Activated T-cell treated with anti-CD3 and anti-CD28 coated beads for 48 hours (primary cell): Measurements from ENCODE around the gene FBXW11.

ENCODE experiments used
- DNase-seq: peaks from one replicate; pipeline ENCODE4 v3.0.0-alpha.2; 2020; ENCODE audit warnings: low read depth

FBXW11 gene

GRCh38 chr5:171865471-171865870 is 141.0 kb downstream of the FBXW11 start:
- DNase-seq: no peak

DNA sequence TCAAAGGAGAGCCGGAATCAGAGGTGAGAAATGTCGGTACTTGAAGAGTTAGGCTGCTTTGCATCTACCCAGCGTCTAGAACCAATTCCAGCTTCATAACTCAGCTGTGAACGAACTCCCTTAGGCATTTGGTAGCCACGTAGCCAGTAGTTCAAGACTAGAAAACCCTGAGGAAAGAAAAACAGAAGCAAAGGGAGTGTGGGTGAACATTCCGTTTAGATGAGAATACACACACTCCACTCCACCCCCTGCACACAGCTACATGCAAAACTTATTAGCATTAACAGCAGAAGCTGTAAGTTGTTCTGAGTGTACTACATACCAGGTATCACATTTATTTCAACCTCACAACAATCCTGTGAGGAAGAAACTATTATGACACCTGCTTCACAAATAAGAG is 142.5 kb downstream of the FBXW11 start:
- no peak for DNase-seq

DNA sequence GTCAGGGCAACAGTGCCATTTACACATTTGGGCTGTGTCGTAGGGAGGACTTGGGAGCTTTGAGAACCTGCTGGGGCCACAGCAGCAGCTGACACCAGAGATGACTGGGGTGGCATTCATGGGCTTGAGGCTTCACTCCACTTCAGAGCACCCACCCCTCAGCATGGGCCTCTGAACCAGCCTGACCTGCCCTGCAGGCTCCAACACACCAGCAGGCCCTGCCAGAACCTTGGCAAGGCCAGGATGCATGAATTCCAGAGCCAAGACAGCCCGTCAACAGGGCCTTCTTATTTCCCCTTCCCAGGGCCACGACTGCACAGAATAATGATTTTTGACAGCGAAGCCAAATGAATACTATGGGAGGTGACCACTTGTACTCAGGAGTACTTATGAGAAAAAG is 143.8 kb downstream of the FBXW11 start:
- no peak for DNase-seq

- DNase-seq: no peak
Measured at GRCh38 chr5:171861381-171861780, 145.1 kb downstream of the FBXW11 start.

GRCh38 chr5:171858303-171858702 is 148.1 kb downstream of the FBXW11 start:
- no peak for DNase-seq

GRCh38 chr5:171857489-171857876 is 149.0 kb downstream of the FBXW11 start:
- DNase-seq: no peak

DNA sequence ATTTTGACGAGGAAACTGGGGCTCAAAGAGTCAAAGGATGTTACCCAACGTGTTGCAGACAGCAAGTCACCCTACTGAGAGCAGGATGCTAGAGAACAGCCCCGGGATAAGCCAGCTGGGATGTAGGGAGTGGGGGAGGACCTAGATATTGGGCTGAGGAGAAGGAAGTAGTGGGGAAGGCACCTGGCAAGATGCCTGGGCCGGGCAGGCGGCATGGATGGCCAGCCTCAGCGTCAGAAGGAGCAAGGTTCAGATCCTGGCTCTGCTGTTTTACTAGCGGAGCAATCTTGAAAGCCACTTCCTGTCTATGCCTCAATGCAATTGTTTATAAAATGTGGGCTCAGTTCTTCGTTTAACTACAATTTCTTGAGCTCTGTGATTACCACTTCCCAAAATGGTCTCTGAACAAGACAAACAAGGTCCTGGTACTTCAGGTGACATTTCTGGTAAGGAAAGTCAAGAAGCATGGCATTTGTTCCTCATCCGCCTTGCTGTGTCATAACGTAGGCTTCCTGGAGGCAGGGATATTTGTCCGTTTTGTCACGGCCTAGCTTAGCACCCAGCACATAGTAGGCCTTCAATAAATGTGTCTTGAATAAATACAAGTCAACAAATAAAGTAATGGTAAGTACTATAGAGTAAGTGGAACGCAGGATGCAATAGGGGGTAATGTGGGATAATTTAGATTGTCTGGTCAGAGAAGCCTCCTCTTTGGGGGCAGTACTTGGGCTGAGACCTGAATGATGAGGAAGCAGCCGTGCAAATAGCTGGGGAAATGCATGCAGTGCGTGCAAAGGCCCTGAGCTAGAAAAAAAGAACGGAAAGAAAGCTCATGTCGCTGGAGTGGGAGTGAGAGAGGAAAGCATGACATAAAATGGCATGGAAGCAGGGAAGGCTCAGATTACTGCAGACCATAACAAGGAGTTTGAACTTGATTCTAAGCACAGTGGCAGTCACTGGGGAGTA is 150.4 kb downstream of the FBXW11 start:
- DNase-seq: no peak

DNA sequence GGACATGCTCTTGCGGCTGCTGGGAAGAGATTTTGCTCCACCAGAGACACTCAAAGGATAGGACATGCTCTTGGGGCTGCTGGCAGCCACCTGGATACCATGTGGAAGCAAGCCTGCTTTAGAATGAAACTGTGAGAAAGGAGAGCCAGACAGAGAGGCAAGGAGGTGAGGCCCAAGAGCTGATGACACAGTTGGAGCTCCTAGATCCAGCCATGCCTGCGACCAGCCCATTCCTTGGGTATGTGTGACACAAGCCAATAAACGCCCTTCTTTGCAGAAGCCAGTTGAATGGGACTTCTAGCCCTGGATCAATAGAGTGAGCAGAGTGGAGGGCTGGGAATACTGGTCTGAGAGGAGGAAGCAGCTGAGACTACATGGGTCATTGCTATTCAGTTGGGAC is 151.2 kb downstream of the FBXW11 start:
- DNase-seq: no peak

- no peak for DNase-seq
Measured at GRCh38 chr5:171852255-171852681, 154.2 kb downstream of the FBXW11 start.

GRCh38 chr5:171851251-171851650 is 155.2 kb downstream of the FBXW11 start:
- DNase-seq: no peak

DNA sequence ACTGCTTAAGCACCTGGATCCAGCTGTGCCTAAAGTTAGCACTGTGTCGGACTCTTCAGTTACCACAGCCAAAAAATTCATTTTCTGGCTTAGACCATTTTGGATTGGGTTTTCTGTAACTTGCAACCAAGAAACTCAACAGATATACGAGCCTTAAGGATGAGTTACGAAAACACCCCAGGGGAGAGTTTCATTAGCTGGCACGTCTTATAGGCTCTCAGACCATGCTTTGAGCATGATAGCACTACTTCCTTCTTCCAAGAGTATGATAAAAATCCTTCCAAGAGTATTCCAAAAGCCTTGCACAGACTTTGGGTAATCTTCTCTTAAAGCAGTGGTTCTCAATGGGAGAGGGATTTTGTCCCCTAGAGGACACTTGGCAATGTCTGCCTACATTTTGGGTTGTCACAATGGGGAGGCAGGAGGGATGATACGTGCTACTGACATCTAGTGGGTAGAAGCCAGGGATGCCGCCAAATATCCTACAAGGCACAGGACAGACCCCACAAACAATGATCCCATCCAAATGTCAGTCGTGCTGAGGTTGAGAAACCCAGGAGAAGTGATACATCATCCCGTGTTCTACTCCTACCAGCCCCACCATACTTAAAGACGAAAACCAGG is 156.0 kb downstream of the FBXW11 start:
- no peak for DNase-seq

DNA sequence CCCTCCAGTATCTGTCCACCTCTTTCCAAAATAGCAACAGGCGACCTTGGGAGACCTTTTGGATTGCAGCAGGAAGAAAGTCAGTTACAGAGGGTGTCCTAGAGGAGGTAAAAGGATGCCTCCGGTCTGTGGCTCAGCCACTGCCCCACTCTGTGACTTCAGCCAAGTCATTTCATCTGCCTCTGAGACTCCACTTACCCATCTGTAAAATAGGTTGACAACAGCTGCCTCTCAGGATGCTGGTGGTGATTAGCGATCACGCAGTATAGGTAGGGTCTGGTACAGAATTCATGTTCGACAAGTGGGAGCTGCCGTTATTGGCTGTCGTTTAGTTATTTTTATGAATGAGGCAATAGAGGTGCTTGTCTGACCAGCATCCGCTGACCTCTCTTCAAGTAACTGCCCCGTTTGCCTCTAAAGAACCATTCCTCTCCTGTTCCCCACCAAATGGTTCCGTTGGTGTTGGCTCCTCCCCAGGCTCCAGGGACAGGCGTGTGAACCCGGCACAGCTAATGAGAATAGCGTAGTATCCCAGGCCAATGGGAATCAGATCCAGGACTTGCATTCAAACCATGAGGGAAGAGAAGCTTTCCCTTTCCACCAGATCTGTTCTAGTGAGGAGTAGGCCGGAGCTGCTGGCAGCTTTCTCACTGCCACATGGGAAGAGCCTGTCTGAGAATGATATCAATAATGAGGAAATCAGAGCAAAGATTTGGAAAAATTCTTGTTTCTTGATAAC is 156.7 kb downstream of the FBXW11 start:
- no peak for DNase-seq

DNA sequence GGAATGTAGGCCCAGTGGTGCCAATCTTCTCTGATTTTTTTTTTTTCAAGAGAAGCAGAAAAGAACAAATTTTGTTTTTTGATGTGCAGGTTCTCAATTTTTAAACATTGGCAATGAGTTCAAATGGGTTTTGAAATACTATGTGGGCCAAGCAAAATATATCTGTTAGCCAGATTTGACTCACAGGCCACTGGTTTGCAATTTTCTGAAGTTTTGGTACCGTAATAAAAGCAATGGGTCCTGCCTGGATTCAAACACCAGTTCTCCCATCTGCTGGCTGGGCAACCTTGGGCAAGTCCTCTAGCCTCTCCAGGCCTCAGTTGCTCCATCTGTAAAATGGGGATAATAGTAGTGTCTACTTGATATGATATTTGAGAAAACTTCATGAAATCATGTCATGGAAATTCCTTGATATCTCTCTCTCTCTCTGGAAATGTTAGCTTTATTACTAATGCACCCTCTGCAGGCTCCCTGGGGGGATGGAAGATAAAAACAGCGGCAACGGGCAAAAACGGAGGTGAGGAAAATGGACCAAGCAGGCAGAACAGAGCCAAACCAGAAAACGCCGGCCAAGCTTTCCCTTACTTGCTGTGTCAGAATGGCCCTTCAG is 157.4 kb downstream of the FBXW11 start:
- DNase-seq: no peak

- no peak for DNase-seq
Measured at GRCh38 chr5:171848486-171848885, 158.0 kb downstream of the FBXW11 start.

DNA sequence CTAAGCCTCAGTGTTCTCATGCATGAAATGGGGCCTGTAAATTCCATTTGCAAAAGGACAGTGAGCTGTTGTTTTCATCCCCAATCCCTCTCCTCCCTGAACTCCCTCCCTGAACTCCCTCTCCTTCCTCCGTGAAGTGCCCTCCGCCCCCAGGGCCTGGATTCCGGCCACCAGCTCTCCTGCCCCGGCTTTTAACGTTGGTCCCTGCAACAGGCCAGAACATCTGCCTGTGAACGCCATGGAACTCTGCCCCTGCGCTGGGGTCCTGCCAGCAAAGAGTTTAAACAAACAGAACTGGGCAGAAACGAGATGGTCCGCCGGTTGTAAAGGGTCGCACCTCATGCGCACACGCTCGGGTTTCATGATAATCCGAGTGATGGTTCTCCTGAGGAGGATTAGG is 158.4 kb downstream of the FBXW11 start:
- no peak for DNase-seq

DNA sequence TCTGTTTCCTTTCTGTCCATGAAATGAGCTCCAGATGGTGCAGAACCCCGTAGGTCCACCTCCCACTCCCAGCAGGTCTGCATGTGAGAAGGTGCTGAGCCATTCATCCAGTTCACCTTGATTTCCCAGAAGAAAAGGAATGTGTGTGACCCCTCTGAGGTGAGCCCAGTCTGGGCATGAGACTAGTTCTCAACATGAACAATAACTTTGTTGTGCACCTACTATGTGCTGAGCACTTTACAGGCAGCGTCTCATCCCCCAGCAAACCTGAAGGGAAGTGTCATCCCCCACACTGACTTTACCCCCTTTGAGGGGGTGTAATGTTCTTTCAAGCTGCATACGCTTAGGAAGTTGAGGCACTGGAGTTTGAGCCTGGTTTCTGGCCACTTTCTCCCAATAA is 159.4 kb downstream of the FBXW11 start:
- DNase-seq: no peak

DNA sequence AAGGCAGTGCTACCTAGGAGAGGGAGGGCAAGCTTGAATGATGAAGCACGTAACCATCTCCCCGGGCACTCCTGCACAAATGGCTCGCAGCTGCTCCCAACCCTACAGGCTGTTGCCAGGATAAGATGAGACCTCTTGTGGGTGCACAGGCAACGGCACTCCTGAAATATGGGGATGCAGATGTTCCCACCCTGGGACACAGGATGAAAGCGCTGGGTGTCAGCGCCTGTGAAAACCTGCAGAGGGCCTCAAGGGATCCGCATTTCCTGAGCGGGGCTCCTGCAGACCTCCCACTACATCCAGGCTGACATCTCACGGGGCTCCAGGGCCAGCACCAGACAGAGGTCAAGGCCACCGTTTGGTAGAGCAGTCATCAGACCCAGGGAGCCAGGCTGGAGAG is 160.1 kb downstream of the FBXW11 start:
- no peak for DNase-seq

DNA sequence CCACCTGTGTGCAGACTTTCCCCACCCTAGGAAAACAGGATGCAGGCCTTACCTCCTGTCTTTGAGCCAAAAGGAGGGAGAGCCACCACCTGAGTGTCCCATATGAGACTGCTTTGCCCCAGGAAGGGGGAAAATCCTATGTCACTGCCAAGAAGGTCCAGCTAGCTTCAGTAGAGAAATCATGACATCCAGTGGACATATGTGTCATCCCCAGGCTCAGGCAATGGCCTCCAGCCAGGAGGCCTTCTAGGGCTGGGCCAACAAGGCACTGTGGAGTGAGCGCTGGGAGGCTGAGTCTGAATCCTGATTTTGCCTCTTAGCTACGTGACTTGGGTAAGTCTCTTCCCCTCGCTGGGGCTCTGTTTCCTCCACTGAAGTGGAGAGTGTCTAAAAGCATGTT is 160.6 kb downstream of the FBXW11 start:
- DNase-seq: no peak

DNA sequence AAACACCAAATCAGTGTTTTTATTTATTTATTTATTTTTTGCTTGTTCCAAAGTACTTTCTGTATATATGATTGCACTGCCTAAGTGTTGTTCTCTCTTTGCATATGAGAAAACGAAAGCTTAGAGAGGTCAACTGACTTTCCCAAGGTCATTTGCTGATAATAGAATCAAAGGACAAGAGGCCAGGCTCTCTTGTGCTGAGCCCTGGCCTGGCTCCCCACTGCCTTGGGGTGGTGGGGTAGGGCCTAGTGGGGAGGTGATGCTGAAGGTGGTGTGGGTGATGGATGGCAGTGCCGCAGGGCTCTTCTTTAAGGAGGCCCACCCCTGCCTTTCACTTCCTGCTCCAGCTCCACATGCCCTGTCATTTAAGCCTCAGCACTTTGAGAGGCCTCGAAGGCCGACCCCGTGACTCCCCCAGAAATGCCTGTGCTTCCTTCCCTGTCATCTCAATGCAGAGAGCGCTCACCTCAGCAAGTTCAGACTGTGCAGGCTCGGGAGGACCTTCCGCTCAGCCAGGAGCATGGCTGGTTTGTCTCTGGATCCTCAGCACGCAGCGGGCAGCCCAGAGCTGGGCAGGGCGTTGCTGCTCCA is 161.3 kb downstream of the FBXW11 start:
- no peak for DNase-seq

DNA sequence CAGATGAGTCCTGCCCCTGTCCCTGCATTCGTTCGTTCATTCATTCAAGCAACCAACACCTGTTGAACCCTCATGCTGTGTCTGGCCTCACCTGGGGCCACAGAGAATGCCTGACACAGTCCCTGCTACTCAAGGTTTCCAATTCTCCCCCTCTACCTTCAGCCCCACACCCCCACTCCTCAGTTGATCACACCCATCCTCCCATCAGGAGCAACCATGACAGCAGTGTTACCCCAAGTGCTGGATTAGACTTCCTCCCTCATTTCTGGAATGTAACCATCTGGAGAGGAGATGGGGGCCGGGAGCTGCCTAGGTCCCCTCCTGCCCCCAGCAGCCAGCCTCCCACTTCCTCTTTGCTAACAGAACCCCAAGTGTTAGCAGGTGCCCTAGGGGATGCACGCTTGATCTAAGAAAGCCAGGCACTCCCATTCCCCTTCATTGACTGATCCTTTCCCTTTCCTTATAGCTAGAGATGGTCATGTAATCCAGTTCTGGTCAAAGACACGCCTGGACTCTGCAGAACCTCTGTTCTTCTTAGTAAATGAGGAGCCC is 163.6 kb downstream of the FBXW11 start:
- DNase-seq: no peak

GRCh38 chr5:171841984-171842776 is 164.3 kb downstream of the FBXW11 start:
- no peak for DNase-seq
